GM18499 (cell line): ENCODE data around the gene STK24.

Experiments
- ATAC-seq: cut with Tn5 transposase; IDR thresholded peaks from one replicate; pipeline ENCODE4 v1.9.1; 2021; ENCODE audit warnings: moderate number of reproducible peaks; ENCODE audit not compliant: insufficient read depth, unreplicated experiment

STK24 gene

DNA sequence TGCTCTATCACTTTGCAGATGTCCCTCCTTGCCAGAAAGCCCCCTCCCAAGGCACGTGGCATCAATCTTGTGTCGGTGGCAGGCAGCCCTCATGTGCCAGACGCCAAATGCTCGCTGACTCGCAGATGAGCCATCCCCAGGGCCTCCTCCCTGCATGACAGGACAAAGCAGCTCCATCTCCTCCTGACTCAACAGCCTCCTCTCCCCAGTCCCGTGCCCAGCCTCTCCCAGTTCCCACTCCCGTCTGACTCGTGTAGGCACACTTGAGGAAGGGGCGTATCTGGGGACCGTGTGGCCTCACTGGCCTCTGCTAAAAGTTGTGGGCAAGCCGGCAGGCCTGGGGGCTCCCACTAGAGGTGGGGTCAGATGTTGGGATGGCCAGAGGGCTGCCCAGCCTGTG lies 133.6 kb downstream of the STK24 start:
- ATAC-seq, result no peak

GRCh38 chr13:98442391-98443230 lies 134.3 kb downstream of the STK24 start:
- no peak for ATAC-seq

GRCh38 chr13:98441056-98441676 lies 135.7 kb downstream of the STK24 start:
- ATAC-seq, result no peak

GRCh38 chr13:98440390-98441055 lies 136.4 kb downstream of the STK24 start:
- ATAC-seq, result no peak

- ATAC-seq, result no peak
Measured at GRCh38 chr13:98439896-98440295, 137.0 kb downstream of the STK24 start.

- no peak for ATAC-seq
Measured at GRCh38 chr13:98439126-98439828, 137.6 kb downstream of the STK24 start.

DNA sequence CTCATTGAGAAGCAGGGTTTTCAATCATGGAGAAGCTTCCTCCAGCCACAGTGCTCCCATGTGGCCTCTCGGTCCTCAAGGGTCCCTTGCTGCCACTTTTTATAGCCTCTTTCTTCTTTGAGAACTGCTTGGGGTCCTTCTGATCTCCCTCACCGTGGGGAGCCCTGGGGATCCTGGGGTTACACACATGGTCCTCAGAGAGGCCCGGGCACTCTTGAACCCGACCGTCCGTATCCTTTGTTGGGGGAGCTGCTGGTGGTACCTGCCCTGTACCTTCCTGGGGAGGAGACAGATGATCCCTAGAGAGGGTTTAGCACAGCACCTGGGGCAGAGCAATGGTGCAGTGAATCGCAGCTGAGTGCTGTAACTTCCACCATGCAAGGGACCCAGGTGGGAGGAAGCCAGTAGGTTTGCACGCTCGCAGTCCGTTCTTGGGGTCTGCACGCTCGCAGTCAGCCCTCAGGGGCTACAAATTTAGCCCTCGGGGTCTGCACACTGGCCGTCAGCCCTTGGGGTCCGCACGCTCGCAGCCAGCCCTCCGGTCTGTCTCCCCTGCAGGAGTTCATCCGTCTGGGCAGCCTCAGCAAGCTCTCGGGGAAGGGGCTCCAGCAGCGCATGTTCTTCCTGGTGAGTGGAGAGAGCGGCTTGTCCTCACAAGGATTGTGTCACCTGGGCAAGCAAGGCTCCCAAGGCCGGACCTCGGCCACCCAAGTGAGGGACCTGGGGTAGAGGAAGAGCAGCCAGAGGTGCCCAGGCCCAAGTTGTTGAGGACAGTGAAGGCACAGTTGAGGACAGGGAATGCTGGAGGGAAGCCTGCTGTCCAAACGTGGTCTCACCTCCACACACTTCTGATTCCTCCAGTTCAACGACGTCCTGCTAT lies 138.4 kb downstream of the STK24 start:
- no peak for ATAC-seq

GRCh38 chr13:98436233-98436910 lies 140.5 kb downstream of the STK24 start:
- ATAC-seq, result no peak

GRCh38 chr13:98435376-98435775 lies 141.5 kb downstream of the STK24 start:
- ATAC-seq, result no peak

- ATAC-seq, result no peak
Measured at GRCh38 chr13:98434060-98434459, 142.8 kb downstream of the STK24 start.

DNA sequence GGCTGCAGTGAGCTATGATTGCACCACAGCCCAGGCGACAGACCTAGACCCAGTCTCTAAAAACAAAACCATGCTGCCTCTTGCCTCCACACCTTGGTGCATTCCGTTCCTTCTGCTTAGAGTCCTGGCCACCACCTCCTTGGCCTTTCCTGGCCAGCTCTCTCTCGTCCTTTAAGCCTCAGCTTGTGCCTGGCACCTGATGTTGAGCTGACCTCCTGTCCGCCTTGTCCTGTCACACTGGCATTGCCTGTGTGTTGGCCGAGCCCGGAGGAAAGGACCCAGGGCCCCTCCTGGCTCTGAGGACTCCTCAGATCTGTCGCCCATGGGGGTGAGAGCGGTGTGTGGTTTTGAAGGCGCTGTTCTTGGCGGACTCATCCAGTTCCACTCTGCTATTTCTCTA lies 143.3 kb downstream of the STK24 start:
- no peak for ATAC-seq

- no peak for ATAC-seq
Measured at GRCh38 chr13:98432638-98433037, 144.3 kb downstream of the STK24 start.

DNA sequence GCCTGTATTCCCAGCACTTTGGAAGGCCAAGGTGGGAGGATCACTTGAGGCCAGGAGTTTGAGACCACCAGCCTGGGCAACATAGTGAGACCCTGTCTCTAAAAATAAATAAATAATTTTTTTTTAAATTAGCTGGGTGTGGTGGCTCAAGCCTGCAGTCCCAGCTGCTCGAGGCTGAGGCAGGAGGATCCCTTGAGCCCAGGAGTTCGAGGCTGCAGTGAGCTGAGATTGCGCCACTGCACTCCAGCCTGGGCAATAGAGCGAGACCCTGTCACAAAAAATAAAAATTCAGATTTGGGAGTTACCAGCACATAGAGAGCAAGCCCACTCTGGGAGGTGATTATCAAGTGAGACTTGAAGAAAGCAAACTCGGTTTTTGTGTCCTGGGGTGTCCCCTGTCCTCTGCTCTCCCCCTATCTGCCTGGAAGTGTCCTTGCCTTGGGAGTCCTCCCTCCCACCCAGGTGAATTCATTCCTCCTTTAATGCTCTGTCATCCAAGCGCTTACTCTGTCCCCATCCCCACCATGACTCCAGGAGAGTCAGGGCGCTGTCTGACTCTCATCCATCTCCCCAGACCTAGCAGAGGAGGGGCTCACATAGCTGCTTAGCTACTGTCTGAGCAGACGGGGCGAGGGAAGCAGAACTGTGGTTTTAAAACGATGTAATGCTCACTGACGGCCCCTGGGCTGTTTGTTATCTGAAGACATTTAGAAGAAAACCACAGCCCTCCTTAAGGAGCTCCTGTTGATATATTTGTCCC lies 146.8 kb downstream of the STK24 start:
- no peak for ATAC-seq

- no peak for ATAC-seq
Measured at GRCh38 chr13:98429531-98429930, 147.4 kb downstream of the STK24 start.

DNA sequence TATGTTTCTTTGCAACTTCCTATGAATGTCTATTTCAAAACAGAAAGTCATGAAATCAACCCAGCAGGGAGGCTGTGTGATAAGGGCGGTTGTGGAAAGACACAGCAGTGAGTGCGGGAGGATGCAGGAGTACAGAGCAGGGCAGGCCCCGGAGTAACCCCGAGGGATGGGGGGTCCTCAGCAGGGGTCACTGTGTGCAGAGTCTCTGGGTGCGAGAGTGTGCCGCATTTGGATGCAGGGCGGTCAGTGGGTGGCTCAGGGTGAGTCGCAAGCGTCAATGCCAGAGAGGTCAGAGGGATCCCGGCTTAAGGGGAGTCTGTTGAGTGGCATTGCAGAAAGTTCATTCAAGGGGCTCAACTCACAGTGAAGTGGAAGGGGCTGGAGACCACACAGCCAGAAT lies 147.8 kb downstream of the STK24 start:
- ATAC-seq, result no peak

GRCh38 chr13:98428256-98428966 lies 148.5 kb downstream of the STK24 start:
- ATAC-seq, result no peak

DNA sequence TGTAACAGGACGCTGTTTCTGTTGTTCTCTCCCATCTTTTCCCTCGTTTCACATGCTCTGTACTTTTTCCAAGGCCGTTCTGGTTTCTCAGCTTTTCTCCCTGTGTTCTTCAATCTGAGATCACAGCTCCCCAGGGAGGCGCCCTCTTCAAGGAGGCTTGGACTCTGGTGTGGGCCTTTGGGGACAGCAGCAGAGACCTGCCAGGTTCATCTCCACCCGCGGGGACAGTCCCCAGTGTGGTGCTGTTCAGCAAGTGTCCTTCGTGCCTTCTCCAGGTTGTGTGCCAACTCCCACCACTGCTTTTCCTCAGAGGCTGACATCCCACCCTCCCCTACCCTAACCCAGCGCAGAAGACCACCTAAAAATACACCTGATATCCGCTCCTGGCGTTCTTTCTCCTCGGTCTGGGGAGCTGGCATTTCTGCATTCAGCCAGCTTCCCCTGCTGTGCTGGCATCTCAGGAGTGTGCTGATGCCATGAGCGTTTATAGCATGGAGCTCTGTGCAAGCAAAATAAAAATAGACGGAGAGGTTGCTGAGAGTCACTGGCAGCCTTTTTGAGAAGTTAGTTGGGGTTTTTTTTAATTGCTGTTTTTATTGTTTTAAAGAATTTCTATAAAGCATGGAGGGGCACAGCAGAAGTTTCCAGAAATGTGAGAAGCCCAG lies 149.4 kb downstream of the STK24 start:
- no peak for ATAC-seq
